Effector memory CD8-positive, alpha-beta T cell (primary cell): ENCODE results near the gene PIK3CG.

Experiments used
- ATAC-seq: fragments of 150-1000 bp; cut with Tn5 transposase; replicated peaks from 2 replicates; pipeline ENCODE4 v1.10.0; 2021; ENCODE audit warnings: mild to moderate bottlenecking, moderate library complexity
- DNase-seq, 3 experiments: peaks; one replicate each; pipeline ENCODE4 v3.0.0; 2021
- H3K27ac Mint-ChIP-seq, 2 donors: one replicate each; pipeline ENCODE4 v1.8.0; 2022; ENCODE audit warnings: mild to moderate bottlenecking in 2 of 2, mixed read lengths in 2 of 2, moderate library complexity in 2 of 2
- H3K27me3 Mint-ChIP-seq, 2 donors: one replicate each; pipeline ENCODE4 v1.8.0; 2022; ENCODE audit warnings: mixed read lengths in 2 of 2
- H3K36me3 Mint-ChIP-seq: one replicate; pipeline ENCODE4 v1.8.0; 2022; ENCODE audit warnings: mild to moderate bottlenecking, moderate library complexity, mixed read lengths; ENCODE audit not compliant: insufficient read depth
- H3K4me1 Mint-ChIP-seq, 2 donors: one replicate each; pipeline ENCODE4 v1.8.0; 2022; ENCODE audit warnings: low read depth in 2 of 2, mixed read lengths in 2 of 2
- H3K4me3 Mint-ChIP-seq, 2 donors: one replicate each; pipeline ENCODE4 v1.8.0; 2022; ENCODE audit warnings: mild to moderate bottlenecking in 2 of 2, mixed read lengths in 2 of 2, moderate library complexity in 2 of 2
- H3K9me3 Mint-ChIP-seq, 2 donors: one replicate each; pipeline ENCODE4 v1.8.0; 2022; ENCODE audit warnings: mixed read lengths in 2 of 2

Gene PIK3CG

DNA sequence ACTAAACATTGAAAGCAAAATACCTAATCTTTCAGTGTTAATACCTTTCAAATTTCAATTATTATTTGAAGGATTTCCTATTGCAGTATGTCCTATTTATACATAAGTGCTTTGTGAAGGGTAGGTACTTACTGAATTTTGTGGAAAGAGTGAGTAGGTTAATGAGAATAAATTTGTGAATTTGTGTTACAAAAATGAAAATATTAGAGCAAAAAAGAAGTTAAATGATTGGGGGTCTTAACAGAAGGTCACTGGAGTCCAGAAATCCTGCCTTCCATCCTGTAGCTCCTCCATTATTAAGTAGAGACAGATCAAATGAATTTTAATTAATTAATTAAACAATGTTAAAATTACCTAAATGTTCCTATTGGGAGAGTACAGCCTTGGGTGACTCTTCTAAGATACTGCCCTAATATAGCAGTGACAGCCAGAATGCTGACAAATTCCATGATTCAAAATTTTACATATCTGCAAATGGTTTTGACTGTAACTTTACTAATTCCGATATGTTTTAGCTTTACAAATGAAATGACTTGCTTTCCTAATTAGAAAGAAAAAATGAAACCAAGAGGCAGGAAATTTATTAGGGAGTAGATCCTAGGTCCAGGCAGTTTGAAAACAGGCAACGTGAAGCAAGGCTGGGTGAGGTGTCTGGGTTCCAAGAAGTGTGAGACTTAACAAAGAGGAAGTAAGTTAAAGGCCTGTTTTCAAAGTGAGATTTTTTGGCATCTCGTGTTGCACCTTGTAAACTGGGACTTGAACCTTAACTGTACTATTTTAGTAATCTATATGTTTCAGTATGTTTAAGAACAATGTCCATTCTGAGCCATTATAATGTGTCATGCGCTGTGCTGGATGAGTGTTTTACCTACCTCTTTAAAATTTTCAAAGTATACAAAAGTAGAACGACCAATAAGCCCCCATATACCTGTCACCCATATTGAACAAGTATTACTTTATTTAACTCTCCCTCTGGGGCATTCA lies 1.5 kb downstream of the PIK3CG start:
- Mint-ChIP-seq H3K4me3 (peak overlapping the region; percentile 81 to 87), H3K36me3 (peaks cover 53% of the 10 kb centered on the region), H3K4me1 (peaks cover 59 to 68% of the 10 kb centered on the region in 2 donors), H3K9me3 (no peaks in the 10 kb centered on the region), H3K27ac (peak overlapping the region; percentile 86 to 91), H3K27me3 (no peaks in the 10 kb centered on the region)
- DNase-seq = no peak
- ATAC-seq = peak; percentile 18

DNA sequence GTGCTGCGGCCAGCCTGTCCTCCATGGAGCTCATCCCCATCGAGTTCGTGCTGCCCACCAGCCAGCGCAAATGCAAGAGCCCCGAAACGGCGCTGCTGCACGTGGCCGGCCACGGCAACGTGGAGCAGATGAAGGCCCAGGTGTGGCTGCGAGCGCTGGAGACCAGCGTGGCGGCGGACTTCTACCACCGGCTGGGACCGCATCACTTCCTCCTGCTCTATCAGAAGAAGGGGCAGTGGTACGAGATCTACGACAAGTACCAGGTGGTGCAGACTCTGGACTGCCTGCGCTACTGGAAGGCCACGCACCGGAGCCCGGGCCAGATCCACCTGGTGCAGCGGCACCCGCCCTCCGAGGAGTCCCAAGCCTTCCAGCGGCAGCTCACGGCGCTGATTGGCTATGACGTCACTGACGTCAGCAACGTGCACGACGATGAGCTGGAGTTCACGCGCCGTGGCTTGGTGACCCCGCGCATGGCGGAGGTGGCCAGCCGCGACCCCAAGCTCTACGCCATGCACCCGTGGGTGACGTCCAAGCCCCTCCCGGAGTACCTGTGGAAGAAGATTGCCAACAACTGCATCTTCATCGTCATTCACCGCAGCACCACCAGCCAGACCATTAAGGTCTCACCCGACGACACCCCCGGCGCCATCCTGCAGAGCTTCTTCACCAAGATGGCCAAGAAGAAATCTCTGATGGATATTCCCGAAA lies 2.7 kb downstream of the PIK3CG start:
- H3K4me3 Mint-ChIP-seq = peak overlapping the region; percentile 81 to 87
- H3K36me3 Mint-ChIP-seq = peaks cover 65% of the 10 kb centered on the region
- peak overlapping the region; percentile 86 to 91 for H3K27ac Mint-ChIP-seq
- DNase-seq (no peak), ATAC-seq (no peak)
- H3K4me1 Mint-ChIP-seq = peaks cover 62 to 68% of the 10 kb centered on the region in 2 donors
- no peaks in the 10 kb centered on the region for H3K27me3 Mint-ChIP-seq
- no peaks in the 10 kb centered on the region for H3K9me3 Mint-ChIP-seq

DNA sequence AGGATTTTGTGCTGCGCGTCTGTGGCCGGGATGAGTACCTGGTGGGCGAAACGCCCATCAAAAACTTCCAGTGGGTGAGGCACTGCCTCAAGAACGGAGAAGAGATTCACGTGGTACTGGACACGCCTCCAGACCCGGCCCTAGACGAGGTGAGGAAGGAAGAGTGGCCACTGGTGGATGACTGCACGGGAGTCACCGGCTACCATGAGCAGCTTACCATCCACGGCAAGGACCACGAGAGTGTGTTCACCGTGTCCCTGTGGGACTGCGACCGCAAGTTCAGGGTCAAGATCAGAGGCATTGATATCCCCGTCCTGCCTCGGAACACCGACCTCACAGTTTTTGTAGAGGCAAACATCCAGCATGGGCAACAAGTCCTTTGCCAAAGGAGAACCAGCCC lies 3.3 kb downstream of the PIK3CG start:
- Mint-ChIP-seq H3K9me3 (no peaks in the 10 kb centered on the region), H3K27me3 (no peaks in the 10 kb centered on the region), H3K36me3 (peaks cover 71% of the 10 kb centered on the region), H3K4me3 (peak overlapping the region; percentile 63 to 75), H3K27ac (peak overlapping the region in 1 of 2 donors; percentile 63), H3K4me1 (peaks cover 58 to 67% of the 10 kb centered on the region in 2 donors)
- DNase-seq (no peak), ATAC-seq (no peak)

DNA sequence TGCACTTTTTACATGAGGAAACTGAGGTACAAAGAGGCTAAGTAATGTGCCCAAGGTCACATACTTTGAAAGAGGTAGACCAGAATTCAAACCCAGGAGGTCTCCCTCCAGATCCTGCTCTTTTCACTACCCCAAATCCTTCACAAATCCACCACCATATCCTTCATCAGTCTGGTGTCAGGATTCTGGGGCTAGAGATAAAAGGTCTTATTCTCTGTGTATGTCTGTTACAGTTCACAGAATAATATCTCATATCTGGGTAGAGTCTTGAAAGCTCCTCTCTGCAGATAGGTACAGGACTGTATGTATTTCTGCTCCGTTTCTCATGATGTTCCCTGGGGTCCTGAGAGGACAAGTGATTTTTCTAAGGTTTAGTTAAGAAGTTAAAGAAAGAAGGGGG lies 4.9 kb downstream of the PIK3CG start:
- Mint-ChIP-seq H3K9me3 (no peaks in the 10 kb centered on the region), H3K4me1 (peaks cover 58 to 73% of the 10 kb centered on the region in 2 donors), H3K36me3 (peaks cover 87% of the 10 kb centered on the region), H3K27me3 (no peaks in the 10 kb centered on the region), H3K4me3 (peak overlapping the region; percentile 63 to 75), H3K27ac (peak overlapping the region; percentile 29 to 88)
- DNase-seq (no peak), ATAC-seq (no peak)

DNA sequence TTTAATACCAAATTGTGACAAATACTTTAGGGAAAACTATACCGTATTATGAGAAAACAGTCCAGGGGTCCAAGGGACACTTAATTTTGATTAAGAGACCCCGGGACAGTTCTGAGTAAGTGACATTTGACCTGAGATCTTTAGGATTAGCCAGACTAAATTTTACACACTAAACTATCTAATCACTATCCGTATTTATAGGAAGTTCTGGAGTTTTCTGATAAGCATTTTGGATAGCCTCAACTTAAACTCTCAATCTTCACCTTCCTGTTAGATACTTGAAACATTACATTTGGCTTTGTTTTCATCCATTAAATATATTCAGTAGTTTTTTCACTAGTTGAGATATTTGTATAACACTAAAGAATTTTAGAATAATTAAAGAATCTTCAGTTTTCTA lies 5.4 kb downstream of the PIK3CG start:
- Mint-ChIP-seq H3K27ac (peak overlapping the region; percentile 29 to 88), H3K4me3 (peak overlapping the region; percentile 63 to 75), H3K4me1 (peaks cover 58 to 75% of the 10 kb centered on the region in 2 donors), H3K9me3 (peaks cover 0 to under 1% of the 10 kb centered on the region in 2 donors), H3K36me3 (peaks cover 89% of the 10 kb centered on the region), H3K27me3 (no peaks in the 10 kb centered on the region)
- DNase-seq (no peak), ATAC-seq (no peak)

DNA sequence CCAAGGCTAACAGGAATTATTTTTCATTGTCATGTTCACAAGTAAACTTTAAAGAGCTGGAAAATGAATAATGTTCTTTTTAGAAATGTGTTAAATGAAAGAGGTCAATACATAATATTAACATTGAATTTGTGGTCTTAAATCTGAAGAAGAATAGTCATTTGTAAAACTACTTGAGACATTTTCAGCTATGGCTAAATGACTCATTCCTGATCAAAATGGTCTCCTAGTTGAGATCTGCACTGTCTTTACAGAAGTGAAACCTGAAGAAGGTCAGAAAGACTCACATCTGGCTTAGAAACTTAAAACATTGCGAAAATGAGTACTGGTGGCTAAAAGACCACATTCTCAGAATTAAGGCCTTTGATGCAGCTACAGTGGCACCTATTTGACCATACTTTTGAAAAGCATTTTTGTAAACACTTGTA lies 5.9 kb downstream of the PIK3CG start:
- H3K4me3 Mint-ChIP-seq = peak overlapping the region; percentile 63 to 75
- H3K4me1 Mint-ChIP-seq = peaks cover 58 to 77% of the 10 kb centered on the region in 2 donors
- H3K27me3 Mint-ChIP-seq = no peaks in the 10 kb centered on the region
- H3K36me3 Mint-ChIP-seq = peaks cover 91% of the 10 kb centered on the region
- DNase-seq (no peak), ATAC-seq (peak; percentile 61)
- peaks cover 0 to 1% of the 10 kb centered on the region in 2 donors for H3K9me3 Mint-ChIP-seq
- peak overlapping the region; percentile 75 to 88 for H3K27ac Mint-ChIP-seq

DNA sequence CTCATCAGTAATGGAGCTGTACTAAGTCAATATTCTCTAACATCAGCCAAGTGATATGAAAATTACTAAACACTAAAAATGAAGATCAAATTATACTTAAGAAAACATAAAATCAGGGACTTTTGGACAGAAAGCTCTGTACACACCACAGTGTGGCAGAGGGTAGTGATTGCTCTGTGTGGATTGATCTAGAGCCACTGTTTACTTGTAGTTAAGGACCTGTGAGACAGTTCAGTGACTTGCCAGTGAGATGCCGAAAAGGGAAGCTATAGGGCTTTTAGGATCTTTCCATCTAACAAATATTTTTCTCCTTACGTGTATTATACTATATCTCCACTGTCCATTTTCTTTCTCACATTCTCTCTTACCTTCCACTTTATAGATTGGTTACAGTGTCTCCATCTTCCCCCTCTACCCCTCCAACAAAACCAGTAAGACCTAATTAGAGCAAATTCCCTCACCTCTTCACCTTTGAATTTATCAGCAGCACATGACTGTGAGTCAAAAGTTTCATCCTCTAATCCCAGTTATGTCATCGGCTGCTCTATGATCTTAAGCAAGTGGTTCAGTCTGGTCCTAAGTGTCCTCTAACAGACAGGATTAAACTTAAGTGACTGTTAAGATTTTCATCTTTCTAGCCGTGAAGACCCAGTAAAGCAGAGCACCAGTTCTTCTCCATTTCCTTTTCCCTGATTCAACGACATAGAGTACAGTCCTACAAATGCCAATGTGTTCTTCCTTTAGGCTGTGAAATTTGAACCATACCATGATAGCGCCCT lies 6.9 kb downstream of the PIK3CG start:
- Mint-ChIP-seq H3K9me3 (peaks cover 0 to 1% of the 10 kb centered on the region in 2 donors), H3K27ac (peak overlapping the region; percentile 75 to 88), H3K27me3 (no peaks in the 10 kb centered on the region), H3K4me1 (peaks cover 53 to 69% of the 10 kb centered on the region in 2 donors), H3K36me3 (peaks cover 96% of the 10 kb centered on the region), H3K4me3 (peak overlapping the region; percentile 63 to 75)
- DNase-seq (no peak), ATAC-seq (peak; percentile 64)

DNA sequence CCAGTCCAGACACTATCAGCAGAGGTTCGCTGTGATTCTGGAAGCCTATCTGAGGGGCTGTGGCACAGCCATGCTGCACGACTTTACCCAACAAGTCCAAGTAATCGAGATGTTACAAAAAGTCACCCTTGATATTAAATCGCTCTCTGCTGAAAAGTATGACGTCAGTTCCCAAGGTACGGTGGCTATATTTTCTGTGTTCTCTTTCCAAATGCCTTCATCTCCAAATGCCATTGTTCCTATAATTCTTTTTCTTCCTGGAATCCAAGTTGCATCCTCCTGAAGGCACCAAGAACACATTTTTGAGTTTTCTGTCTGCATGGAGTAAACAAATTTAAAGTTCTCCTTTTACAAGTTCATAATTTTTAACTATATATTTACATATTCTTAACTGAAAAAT lies 7.7 kb downstream of the PIK3CG start:
- peaks cover 97% of the 10 kb centered on the region for H3K36me3 Mint-ChIP-seq
- DNase-seq = no peak
- peak overlapping the region; percentile 63 to 75 for H3K4me3 Mint-ChIP-seq
- no peaks in the 10 kb centered on the region for H3K27me3 Mint-ChIP-seq
- no peak for ATAC-seq
- H3K27ac Mint-ChIP-seq = peak overlapping the region; percentile 75 to 88
- H3K4me1 Mint-ChIP-seq = peaks cover 53 to 73% of the 10 kb centered on the region in 2 donors
- peaks cover 0 to 1% of the 10 kb centered on the region in 2 donors for H3K9me3 Mint-ChIP-seq

DNA sequence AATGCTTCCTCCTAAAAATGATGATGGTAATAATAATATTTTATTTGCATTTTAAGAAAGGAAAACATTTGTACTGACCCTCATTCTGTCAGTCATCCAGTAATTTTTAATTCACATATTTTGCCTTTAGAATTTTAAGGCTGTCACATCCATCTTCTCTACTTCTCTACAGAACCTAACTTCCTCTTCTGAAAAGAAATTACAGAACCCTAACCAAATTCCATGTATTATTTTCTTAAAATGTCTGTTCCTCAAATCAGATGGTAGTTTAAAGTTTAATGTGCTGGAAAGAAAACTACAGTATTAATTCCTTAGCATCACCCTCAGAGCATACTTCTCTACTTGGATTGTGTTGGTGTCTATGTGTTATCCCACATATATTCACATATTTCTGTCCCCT lies 9.0 kb downstream of the PIK3CG start:
- Mint-ChIP-seq H3K27ac (peak overlapping the region; percentile 36 to 71), H3K36me3 (peaks cover 96% of the 10 kb centered on the region), H3K4me3 (peak overlapping the region; percentile 29 to 75), H3K4me1 (peaks cover 44 to 72% of the 10 kb centered on the region in 2 donors), H3K9me3 (peaks cover 0 to 1% of the 10 kb centered on the region in 2 donors), H3K27me3 (no peaks in the 10 kb centered on the region)
- ATAC-seq (no peak), DNase-seq (no peak)

DNA sequence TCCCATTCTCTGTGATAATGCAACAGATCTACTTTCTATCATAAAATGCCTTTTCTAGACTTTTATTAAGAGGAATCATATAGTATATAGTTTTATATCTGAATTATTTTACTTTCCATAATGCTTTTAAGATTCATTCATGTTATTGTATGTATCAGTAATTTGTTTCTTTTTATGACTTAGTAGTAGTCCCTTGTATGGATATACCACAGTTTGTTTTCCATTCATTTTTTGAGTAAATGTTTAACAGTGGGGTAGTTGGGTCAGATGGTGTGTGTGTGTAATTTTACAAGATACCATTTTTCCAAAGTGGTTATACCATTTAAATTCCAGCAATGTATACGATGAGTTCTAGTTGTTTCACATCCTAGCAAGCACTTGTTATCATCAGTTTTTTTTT lies 10.4 kb downstream of the PIK3CG start:
- Mint-ChIP-seq H3K27ac (no peak overlapping the region), H3K9me3 (peaks cover 0 to 1% of the 10 kb centered on the region in 2 donors), H3K36me3 (peaks cover 96% of the 10 kb centered on the region), H3K4me1 (peaks cover 32 to 70% of the 10 kb centered on the region in 2 donors), H3K27me3 (no peaks in the 10 kb centered on the region), H3K4me3 (peak overlapping the region in 1 of 2 donors; percentile 6)
- DNase-seq (no peak), ATAC-seq (no peak)

DNA sequence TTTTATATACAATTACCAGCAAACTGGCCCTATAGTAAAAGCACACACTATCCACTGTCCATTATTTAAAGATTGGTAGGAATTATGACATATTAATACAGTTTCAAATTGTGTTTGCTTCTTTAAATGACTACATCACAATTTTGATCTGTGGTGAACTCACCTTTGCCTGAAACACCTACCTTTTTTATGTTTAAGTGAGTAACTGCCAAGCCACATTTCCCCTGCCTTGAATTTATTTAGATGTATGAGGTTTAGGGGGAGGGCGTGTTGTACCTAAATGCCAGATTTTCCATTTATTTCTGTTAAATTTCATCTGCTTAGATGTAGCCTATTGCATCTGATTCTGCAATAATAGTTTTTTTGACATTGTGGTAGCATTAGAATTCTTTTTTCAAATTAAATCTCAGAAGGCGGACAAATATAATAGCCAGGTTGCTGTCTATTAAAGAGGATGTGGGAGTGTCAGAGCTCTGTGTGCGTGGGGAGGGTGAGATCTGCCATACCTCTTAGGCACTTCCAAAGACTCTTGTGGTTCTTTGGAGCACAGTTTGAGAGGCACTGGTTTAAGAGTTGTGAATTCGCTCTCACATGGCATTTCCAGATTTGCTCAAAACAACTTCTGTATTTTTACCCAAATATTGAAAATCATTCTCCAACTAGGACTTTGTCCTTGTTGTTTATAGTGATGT lies 13.8 kb downstream of the PIK3CG start:
- H3K27me3 Mint-ChIP-seq = no peaks in the 10 kb centered on the region
- peaks cover 16 to 53% of the 10 kb centered on the region in 2 donors for H3K4me1 Mint-ChIP-seq
- peaks cover 0 to 1% of the 10 kb centered on the region in 2 donors for H3K9me3 Mint-ChIP-seq
- DNase-seq = no peak
- H3K36me3 Mint-ChIP-seq = peaks cover 99% of the 10 kb centered on the region
- no peak overlapping the region for H3K4me3 Mint-ChIP-seq
- peak overlapping the region in 1 of 2 donors; percentile 70 for H3K27ac Mint-ChIP-seq
- no peak for ATAC-seq

DNA sequence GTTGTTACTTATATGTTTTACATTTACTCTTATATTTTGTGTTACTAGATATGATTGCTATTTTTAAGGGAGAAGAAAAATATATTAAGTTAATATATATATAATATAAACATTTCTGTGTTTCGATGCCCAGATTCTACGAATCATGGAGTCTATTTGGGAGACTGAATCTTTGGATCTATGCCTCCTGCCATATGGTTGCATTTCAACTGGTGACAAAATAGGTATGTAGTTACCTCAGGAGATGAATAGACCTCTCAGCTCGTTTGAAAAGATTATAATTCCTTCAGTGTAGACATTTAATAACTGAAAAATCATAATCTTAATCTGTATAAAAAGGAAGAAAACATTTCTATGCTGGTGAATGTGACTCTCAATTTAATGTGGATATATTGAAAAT lies 16.9 kb downstream of the PIK3CG start:
- no peaks in the 10 kb centered on the region for H3K9me3 Mint-ChIP-seq
- no peaks in the 10 kb centered on the region for H3K27me3 Mint-ChIP-seq
- H3K4me3 Mint-ChIP-seq = no peak overlapping the region
- peaks cover 17 to 53% of the 10 kb centered on the region in 2 donors for H3K4me1 Mint-ChIP-seq
- peak overlapping the region in 1 of 2 donors; percentile 54 for H3K27ac Mint-ChIP-seq
- no peak for DNase-seq
- H3K36me3 Mint-ChIP-seq = peaks cover 97% of the 10 kb centered on the region
- no peak for ATAC-seq
